MCF 10A (cell line): ENCODE data around the gene CXCL11. TPM values are rescaled to one million over a fixed set of nuclear protein-coding genes. Genes with fewer than 3 reads are reported as not detected.
"Not testable (repeated sequence)": the region's sequence is repeated elsewhere in the genome, so short reads cannot be mapped to it uniquely, and the experiment has no call there.

Experiments used
- BruUV-seq: library from RNA; stranded (reverse); fragments of 400-500 nt; replicated peaks from 2 replicates; lab custom pipeline; 2021; lab: Mats Ljungman, UMichigan
- CTCF ChIA-PET: fragments of 300-600 bp; sonication (Branson Sonifier 250); formaldehyde crosslinking; extraction: SDS; loops from one replicate; lab custom pipeline; 2021; ENCODE audit warnings: antibody characterized with exemption, inconsistent platforms; lab: Yijun Ruan, JAX
- POLR2A ChIA-PET: fragments of 300-600, 350-650 bp; sonication (Branson Sonifier 250); formaldehyde crosslinking; extraction: SDS; loops from one replicate; lab custom pipeline; 2020; ENCODE audit warnings: antibody characterized with exemption, inconsistent platforms; lab: Yijun Ruan, JAX
- DNase-seq: peaks from one replicate; pipeline ENCODE4 v3.0.0-alpha.2; 2018; ENCODE audit not compliant: unreplicated experiment
- H3K27ac Mint-ChIP-seq: one replicate; pipeline ENCODE4 v1.8.0; 2022; ENCODE audit warnings: mild to moderate bottlenecking, low read depth, mixed read lengths; ENCODE audit not compliant: unreplicated experiment
- H3K27me3 Mint-ChIP-seq: one replicate; pipeline ENCODE4 v1.8.0; 2022; ENCODE audit warnings: mixed read lengths; ENCODE audit not compliant: insufficient read depth, unreplicated experiment
- H3K36me3 Mint-ChIP-seq: one replicate; pipeline ENCODE4 v1.8.0; 2022; ENCODE audit warnings: mild to moderate bottlenecking, moderate library complexity, mixed read lengths; ENCODE audit not compliant: insufficient read depth, unreplicated experiment
- H3K4me1 Mint-ChIP-seq: one replicate; pipeline ENCODE4 v1.8.0; 2022; ENCODE audit warnings: mixed read lengths; ENCODE audit not compliant: insufficient read depth, unreplicated experiment
- H3K4me3 Mint-ChIP-seq: one replicate; pipeline ENCODE4 v1.8.0; 2022; ENCODE audit warnings: mild to moderate bottlenecking, moderate library complexity, mixed read lengths; ENCODE audit not compliant: unreplicated experiment
- H3K9me3 Mint-ChIP-seq: one replicate; pipeline ENCODE4 v1.8.0; 2022; ENCODE audit warnings: mixed read lengths; ENCODE audit not compliant: unreplicated experiment
- CTCF ChIP-seq: fragments of 200-600 bp; IDR thresholded peaks from one replicate; pipeline ENCODE4 v1.8.0; 2022; ENCODE audit warnings: antibody characterized with exemption, mild to moderate bottlenecking; ENCODE audit not compliant: unreplicated experiment
- intact Hi-C: fragments of 100-400 bp; cut with micrococcal nuclease; formaldehyde crosslinking; loops from 2 replicates; pipeline ENCODE4 v1.14.1; 2022
- total RNA-seq: library from RNA; stranded (reverse); gene quantifications from 2 replicates; pipeline ENCODE4 v1.2.3, GENCODE V29; 2022

The CXCL11 gene
- total RNA-seq, 1 experiment from 2014 or later, result not detected

- Mint-ChIP-seq H3K27me3 (no peaks in the 10 kb centered on the region), H3K4me3 (no peak overlapping the region), H3K9me3 (no peaks in the 10 kb centered on the region), H3K27ac (no peak overlapping the region), H3K36me3 (no peaks in the 10 kb centered on the region), H3K4me1 (peaks cover 8% of the 10 kb centered on the region)
- ChIA-PET CTCF (interaction anchor here (1.7 kb wide), 1 partner anchor 84 kb away, joined by 7 read pairs; no protein-coding TSS in a partner anchor), POLR2A (interaction anchor here (0.6 to 0.7 kb wide), 2 partner anchors 18 to 490 kb away, joined by 3 to 4 read pairs; no protein-coding TSS in a partner anchor)
- TF ChIP-seq CTCF, result no peak
- no peak for DNase-seq
- intact Hi-C loops, result no loop called here
- BruUV-seq, result no TSS peak
Observed at GRCh38 chr4:76003035-76003434, 32.8 kb downstream of the CXCL11 start.

GRCh38 chr4:76002176-76002575 lies 33.7 kb downstream of the CXCL11 start:
- no TSS peak for BruUV-seq
- POLR2A ChIA-PET, result no interaction called here

GRCh38 chr4:76001700-76002099 lies 34.2 kb downstream of the CXCL11 start:
- CTCF ChIA-PET, result interaction anchor here (0.7 to 1.7 kb wide), 2 partner anchors 85 to 106 kb away, joined by 4 to 7 read pairs; no protein-coding TSS in a partner anchor
- H3K9me3 Mint-ChIP-seq, result no peaks in the 10 kb centered on the region
- H3K4me3 Mint-ChIP-seq, result no peak overlapping the region
- DNase-seq, result no peak
- no peaks in the 10 kb centered on the region for H3K36me3 Mint-ChIP-seq
- POLR2A ChIA-PET, result interaction anchor here (0.6 kb wide), 1 partner anchor 1389 kb away, joined by 3 read pairs; no protein-coding TSS in a partner anchor
- peaks cover under 1% of the 10 kb centered on the region for H3K4me1 Mint-ChIP-seq
- no peak for TF ChIP-seq CTCF
- BruUV-seq, result no TSS peak
- intact Hi-C loops, result no loop called here
- H3K27ac Mint-ChIP-seq, result no peak overlapping the region
- no peaks in the 10 kb centered on the region for H3K27me3 Mint-ChIP-seq

More at GRCh38 chr4:76002176-76002575, 33.7 kb downstream of the CXCL11 start:
- no peak for TF ChIP-seq CTCF
- no peaks in the 10 kb centered on the region for H3K9me3 Mint-ChIP-seq
- no peaks in the 10 kb centered on the region for H3K36me3 Mint-ChIP-seq
- no peak overlapping the region for H3K4me3 Mint-ChIP-seq
- DNase-seq, result peak; percentile 53
- H3K4me1 Mint-ChIP-seq, result peaks cover 5% of the 10 kb centered on the region
- no peaks in the 10 kb centered on the region for H3K27me3 Mint-ChIP-seq
- no peak overlapping the region for H3K27ac Mint-ChIP-seq
- intact Hi-C loops, result no loop called here
- CTCF ChIA-PET, result interaction anchor here (1.7 kb wide), 1 partner anchor 85 kb away, joined by 7 read pairs; no protein-coding TSS in a partner anchor

GRCh38 chr4:76000279-76000678 lies 35.6 kb downstream of the CXCL11 start:
- ChIA-PET POLR2A (interaction anchor here (0.6 kb wide), 1 partner anchor 464 kb away, joined by 4 read pairs; no protein-coding TSS in a partner anchor), CTCF (interaction anchor here (0.6 to 1.4 kb wide), 5 partner anchors 66 to 305 kb away, joined by 3 to 8 read pairs (median 3); no protein-coding TSS in a partner anchor)

GRCh38 chr4:75998525-75999147 lies 37.2 kb downstream of the CXCL11 start:
- H3K4me3 Mint-ChIP-seq, DNase-seq, BruUV-seq, H3K4me1 Mint-ChIP-seq, H3K36me3 Mint-ChIP-seq, H3K27ac Mint-ChIP-seq, H3K9me3 Mint-ChIP-seq: not testable (repeated sequence)
- peaks cover 12% of the 10 kb centered on the region for H3K27me3 Mint-ChIP-seq
- ChIA-PET POLR2A (interaction anchor here (0.8 kb wide), 1 partner anchor 56 kb away, joined by 3 read pairs; no protein-coding TSS in a partner anchor), CTCF (interaction anchor here (8.1 kb wide), 1 partner anchor 70 kb away, joined by 126 read pairs; no protein-coding TSS in a partner anchor)
- intact Hi-C loops, result loop anchor here (5.0 kb wide), 1 partner anchor 509 kb away; no protein-coding TSS in a partner anchor

More at GRCh38 chr4:76000279-76000678, 35.6 kb downstream of the CXCL11 start:
- DNase-seq, result no peak
- Mint-ChIP-seq H3K4me1 (peaks cover 9% of the 10 kb centered on the region), H3K9me3 (no peaks in the 10 kb centered on the region), H3K27me3 (peaks cover 1% of the 10 kb centered on the region), H3K4me3 (no peak overlapping the region), H3K27ac (no peak overlapping the region), H3K36me3 (no peaks in the 10 kb centered on the region)
- TF ChIP-seq CTCF, result no peak
- BruUV-seq, result no TSS peak
- intact Hi-C loops, result no loop called here
